PC-3 (cell line): ENCODE data around the gene FAM53B. TPM values are rescaled to one million over a fixed set of nuclear protein-coding genes. Genes with fewer than 3 reads are reported as not detected.

Source experiments
- ATAC-seq: fragments of 200-7000 bp; cut with Tn5 transposase; 2 replicates; pipeline ENCODE4 v1.9.1; 2020; ENCODE audit warnings: mild to moderate bottlenecking, moderate library complexity
- BruUV-seq: library from RNA; stranded (reverse); fragments of 400-500 nt; replicated peaks from 2 replicates; lab custom pipeline; 2021; lab: Mats Ljungman, UMichigan
- CTCF ChIA-PET: fragments of 300-600 bp; sonication (Branson Sonifier 250); formaldehyde crosslinking; loops from one replicate; lab custom pipeline; 2022; ENCODE audit warnings: antibody characterized with exemption; lab: Charles Lee
- POLR2A ChIA-PET: fragments of 300-600 bp; sonication (Branson Sonifier 250); formaldehyde crosslinking; loops from one replicate; lab custom pipeline; 2022; ENCODE audit warnings: antibody characterized with exemption; ENCODE audit not compliant: unreplicated experiment; lab: Charles Lee
- DNase-seq: peaks from one replicate; pipeline ENCODE4 v3.0.0-alpha.2; 2015
- H2AFZ ChIP-seq: fragments of 300-600 bp; sonication (generic); 2 replicates; pipeline ENCODE4 v1.6.0; 2016; ENCODE audit warnings: antibody characterized with exemption, low read length
- H3F3A ChIP-seq: fragments of 300-600 bp; sonication (generic); one replicate; pipeline ENCODE4 v1.6.0; 2017; ENCODE audit warnings: antibody characterized with exemption, low read length, control low read depth, mild to moderate bottlenecking; ENCODE audit not compliant: unreplicated experiment
- H3K27ac ChIP-seq: fragments of 300-600 bp; sonication (generic); 2 replicates; pipeline ENCODE4 v1.5.1; 2016; ENCODE audit warnings: mild to moderate bottlenecking, low read length
- H3K27me3 ChIP-seq: fragments of 300-600 bp; sonication (generic); 2 replicates; pipeline ENCODE4 v1.6.1; 2016; ENCODE audit warnings: low read length, mixed read lengths
- H3K36me3 ChIP-seq: fragments of 300-600 bp; sonication (generic); 2 replicates; pipeline ENCODE4 v1.6.1; 2016; ENCODE audit warnings: low read depth, mixed run types, low read length, mixed read lengths
- H3K4me1 ChIP-seq: fragments of 300-600 bp; sonication (generic); 2 replicates; pipeline ENCODE4 v1.5.1; 2016; ENCODE audit warnings: low read length; ENCODE audit not compliant: insufficient read depth
- H3K4me2 ChIP-seq: fragments of 300-600 bp; sonication (generic); 2 replicates; pipeline ENCODE4 v1.6.0; 2016; ENCODE audit warnings: low read length
- H3K4me3 ChIP-seq: fragments of 300-600 bp; sonication (generic); 2 replicates; pipeline ENCODE4 v1.5.1; 2016; ENCODE audit warnings: mild to moderate bottlenecking, low read length, mixed read lengths
- H3K79me2 ChIP-seq: fragments of 300-600 bp; sonication (generic); 2 replicates; pipeline ENCODE4 v1.6.1; 2017; ENCODE audit warnings: low read length, mixed read lengths
- H3K9ac ChIP-seq: fragments of 300-600 bp; sonication (generic); 2 replicates; pipeline ENCODE4 v1.6.0; 2016; ENCODE audit warnings: mild to moderate bottlenecking, low read length
- H3K9me2 ChIP-seq: fragments of 300-600 bp; sonication (generic); replicated peaks from 2 replicates; pipeline ENCODE4 v1.6.1; 2016; ENCODE audit warnings: mixed run types, low read length, mixed read lengths
- H3K9me3 ChIP-seq: fragments of 300-600 bp; sonication (generic); 2 replicates; pipeline ENCODE4 v1.6.1; 2016; ENCODE audit warnings: low read length, mixed read lengths
- H4K20me1 ChIP-seq: fragments of 300-600 bp; sonication (generic); 2 replicates; pipeline ENCODE4 v1.6.1; 2016; ENCODE audit warnings: low read length, mixed read lengths
- CTCF ChIP-seq: fragments of 300-600 bp; sonication (generic); conservative IDR thresholded peaks from 2 replicates; pipeline ENCODE4 v1.5.1; 2017; ENCODE audit warnings: antibody characterized with exemption, low read depth, mild to moderate bottlenecking, low read length
- EZH2 ChIP-seq: fragments of 300-600 bp; sonication (generic); IDR thresholded peaks from one replicate; pipeline ENCODE4 v1.6.1; 2017; ENCODE audit warnings: antibody characterized with exemption, mild to moderate bottlenecking, low read length; ENCODE audit not compliant: unreplicated experiment
- EZH2phosphoT487 ChIP-seq: fragments of 300-600 bp; sonication (generic); IDR thresholded peaks from 2 replicates; pipeline ENCODE4 v1.6.1; 2018; ENCODE audit warnings: mild to moderate bottlenecking, antibody characterized with exemption, low read length, borderline replicate concordance
- intact Hi-C: fragments of 100-400 bp; cut with micrococcal nuclease; formaldehyde crosslinking; loops from 2 replicates; pipeline ENCODE4 v1.9.0; 2023
- total RNA-seq: library from RNA; depleted of rRNA; stranded (reverse); fragments of >200 nt; gene quantifications from 2 replicates; pipeline ENCODE4 v1.2.3, GENCODE V29; 2014

FAM53B gene
- total RNA-seq, 1 experiment from 2014 or later: 19.4 TPM

GRCh38 chr10:124672181-124672638, 72.0 kb downstream of the FAM53B start:
- CTCF ChIA-PET: no interaction called here
- no peak for DNase-seq
- no TSS peak for BruUV-seq
- H3K79me2 ChIP-seq: no peaks in the 10 kb centered on the region
- TF ChIP-seq EZH2phosphoT487: no peak
- TF ChIP-seq CTCF: no peak
- TF ChIP-seq EZH2: no peak
- H4K20me1 ChIP-seq: no peaks in the 10 kb centered on the region
- no peaks in the 10 kb centered on the region for H3K27me3 ChIP-seq
- no peak overlapping the region for H3K4me3 ChIP-seq
- H3K9me3 ChIP-seq: no peaks in the 10 kb centered on the region
- H3K36me3 ChIP-seq: no peaks in the 10 kb centered on the region
- H2AFZ ChIP-seq: no peak overlapping the region
- POLR2A ChIA-PET: no interaction called here
- H3K4me1 ChIP-seq: no peaks in the 10 kb centered on the region
- no peak overlapping the region for H3K4me2 ChIP-seq
- ATAC-seq: no peak
- no peaks in the 10 kb centered on the region for H3K9me2 ChIP-seq
- H3K27ac ChIP-seq: no peak overlapping the region
- no peak overlapping the region for H3K9ac ChIP-seq
- no peaks in the 10 kb centered on the region for H3F3A ChIP-seq
- intact Hi-C loops: no loop called here

- Histone ChIP-seq H3K4me2 (no peak overlapping the region), H2AFZ (no peak overlapping the region), H3K27ac (no peak overlapping the region), H3K4me1 (no peaks in the 10 kb centered on the region), H3K9me2 (no peaks in the 10 kb centered on the region), H3K36me3 (no peaks in the 10 kb centered on the region), H3K9ac (no peak overlapping the region), H4K20me1 (no peaks in the 10 kb centered on the region), H3K9me3 (no peaks in the 10 kb centered on the region), H3K4me3 (no peak overlapping the region), H3K79me2 (no peaks in the 10 kb centered on the region), H3K27me3 (no peaks in the 10 kb centered on the region), H3F3A (no peaks in the 10 kb centered on the region)
- no peak for TF ChIP-seq EZH2
- TF ChIP-seq CTCF: no peak
- TF ChIP-seq EZH2phosphoT487: no peak
- BruUV-seq: no TSS peak
- ChIA-PET POLR2A (no interaction called here), CTCF (no interaction called here)
- peak; percentile 37; the same call in 1 of the 2 replicates for ATAC-seq
- peak; percentile 3 for DNase-seq
- intact Hi-C loops: no loop called here
Measured at GRCh38 chr10:124671486-124672075, 72.6 kb downstream of the FAM53B start.

- CTCF ChIA-PET: no interaction called here
- Histone ChIP-seq H3K79me2 (no peaks in the 10 kb centered on the region), H2AFZ (no peak overlapping the region), H3K4me3 (no peak overlapping the region), H3K9ac (no peak overlapping the region), H3K9me2 (no peaks in the 10 kb centered on the region), H3K27ac (no peak overlapping the region), H3K4me2 (no peak overlapping the region), H3K27me3 (no peaks in the 10 kb centered on the region), H3K36me3 (no peaks in the 10 kb centered on the region), H3K9me3 (no peaks in the 10 kb centered on the region), H3F3A (no peaks in the 10 kb centered on the region), H3K4me1 (no peaks in the 10 kb centered on the region), H4K20me1 (no peaks in the 10 kb centered on the region)
- no peak for TF ChIP-seq CTCF
- TF ChIP-seq EZH2phosphoT487: no peak
- no peak for TF ChIP-seq EZH2
- no TSS peak for BruUV-seq
- intact Hi-C loops: no loop called here
- no peak for DNase-seq
- no peak for ATAC-seq
- POLR2A ChIA-PET: no interaction called here
Measured at GRCh38 chr10:124670849-124671248, 73.3 kb downstream of the FAM53B start.
